ENCODE data around the gene PLEKHS1.

DNA sequence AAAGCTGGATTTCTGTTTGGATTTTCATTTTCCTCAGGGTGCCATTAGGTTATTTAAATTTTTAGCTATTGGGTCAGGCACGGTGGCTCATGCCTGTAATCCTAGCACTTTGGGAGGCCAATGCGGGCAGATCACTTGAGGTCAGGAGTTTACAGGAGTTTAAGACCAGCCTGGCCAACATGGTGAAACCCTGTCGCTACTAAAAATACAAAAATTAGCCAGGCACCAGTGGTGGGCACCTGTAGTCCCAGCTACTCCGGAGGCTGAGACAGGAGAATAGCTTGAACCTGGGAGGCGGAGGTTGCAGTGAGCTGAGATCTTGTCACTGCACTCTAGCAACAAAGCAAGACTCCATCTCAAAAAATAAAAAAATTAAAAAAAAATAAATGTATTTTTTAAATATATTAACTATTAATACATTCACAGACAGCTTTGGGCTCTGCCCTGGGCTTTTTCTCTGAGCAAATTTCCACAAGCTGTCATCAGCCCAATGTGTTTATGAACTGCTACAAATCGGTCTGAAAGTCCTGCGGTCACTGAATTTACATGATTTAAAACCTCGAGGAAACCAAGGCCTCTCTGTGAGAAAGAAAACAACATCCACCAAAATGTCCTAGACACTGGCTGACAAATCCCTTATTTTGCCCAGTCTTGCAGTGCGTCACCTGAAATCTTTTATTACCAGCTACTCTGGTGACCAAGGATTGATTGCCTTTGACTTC is 19.2 kb upstream of the PLEKHS1 start:
- TF ChIP-seq, protein P1, sequence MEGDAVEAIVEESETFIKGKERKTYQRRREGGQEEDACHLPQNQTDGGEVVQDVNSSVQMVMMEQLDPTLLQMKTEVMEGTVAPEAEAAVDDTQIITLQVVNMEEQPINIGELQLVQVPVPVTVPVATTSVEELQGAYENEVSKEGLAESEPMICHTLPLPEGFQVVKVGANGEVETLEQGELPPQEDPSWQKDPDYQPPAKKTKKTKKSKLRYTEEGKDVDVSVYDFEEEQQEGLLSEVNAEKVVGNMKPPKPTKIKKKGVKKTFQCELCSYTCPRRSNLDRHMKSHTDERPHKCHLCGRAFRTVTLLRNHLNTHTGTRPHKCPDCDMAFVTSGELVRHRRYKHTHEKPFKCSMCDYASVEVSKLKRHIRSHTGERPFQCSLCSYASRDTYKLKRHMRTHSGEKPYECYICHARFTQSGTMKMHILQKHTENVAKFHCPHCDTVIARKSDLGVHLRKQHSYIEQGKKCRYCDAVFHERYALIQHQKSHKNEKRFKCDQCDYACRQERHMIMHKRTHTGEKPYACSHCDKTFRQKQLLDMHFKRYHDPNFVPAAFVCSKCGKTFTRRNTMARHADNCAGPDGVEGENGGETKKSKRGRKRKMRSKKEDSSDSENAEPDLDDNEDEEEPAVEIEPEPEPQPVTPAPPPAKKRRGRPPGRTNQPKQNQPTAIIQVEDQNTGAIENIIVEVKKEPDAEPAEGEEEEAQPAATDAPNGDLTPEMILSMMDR (IDR thresholded peaks at IDR 0.05) = no peak
- no peak for TF ChIP-seq EP300 (IDR thresholded peaks at IDR 0.05; ENCODE audit: low read depth)
- TF ChIP-seq POLR2AphosphoS5 (IDR thresholded peaks at IDR 0.05) = no peak
- no peak for TF ChIP-seq POLR2A (IDR thresholded peaks at IDR 0.05)
